ENCODE results near the gene PSMD9. TPM values are rescaled to one million over a fixed set of nuclear protein-coding genes. Genes with fewer than 3 reads are reported as not detected.

Gene PSMD9
- total and polyA plus RNA-seq, 10 donors: 29.6 to 62.6 (median 46.6) TPM

GRCh38 chr12:121953117-121953692, 64.6 kb downstream of the PSMD9 start:
- no peaks in the 10 kb centered on the region for H3K9me3 ChIP-seq
- TF ChIP-seq, protein P1, sequence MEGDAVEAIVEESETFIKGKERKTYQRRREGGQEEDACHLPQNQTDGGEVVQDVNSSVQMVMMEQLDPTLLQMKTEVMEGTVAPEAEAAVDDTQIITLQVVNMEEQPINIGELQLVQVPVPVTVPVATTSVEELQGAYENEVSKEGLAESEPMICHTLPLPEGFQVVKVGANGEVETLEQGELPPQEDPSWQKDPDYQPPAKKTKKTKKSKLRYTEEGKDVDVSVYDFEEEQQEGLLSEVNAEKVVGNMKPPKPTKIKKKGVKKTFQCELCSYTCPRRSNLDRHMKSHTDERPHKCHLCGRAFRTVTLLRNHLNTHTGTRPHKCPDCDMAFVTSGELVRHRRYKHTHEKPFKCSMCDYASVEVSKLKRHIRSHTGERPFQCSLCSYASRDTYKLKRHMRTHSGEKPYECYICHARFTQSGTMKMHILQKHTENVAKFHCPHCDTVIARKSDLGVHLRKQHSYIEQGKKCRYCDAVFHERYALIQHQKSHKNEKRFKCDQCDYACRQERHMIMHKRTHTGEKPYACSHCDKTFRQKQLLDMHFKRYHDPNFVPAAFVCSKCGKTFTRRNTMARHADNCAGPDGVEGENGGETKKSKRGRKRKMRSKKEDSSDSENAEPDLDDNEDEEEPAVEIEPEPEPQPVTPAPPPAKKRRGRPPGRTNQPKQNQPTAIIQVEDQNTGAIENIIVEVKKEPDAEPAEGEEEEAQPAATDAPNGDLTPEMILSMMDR (IDR thresholded peaks at IDR 0.05 in 8 of 11, conservative IDR thresholded peaks at IDR 0.05 in 3 of 11): no peak
- TF ChIP-seq POLR2AphosphoS5 (IDR thresholded peaks at IDR 0.05) (no peak), POLR2A (IDR thresholded peaks at IDR 0.05) (no peak)
- DNase-seq: no peak
- H3K27ac ChIP-seq: no peak overlapping the region
- H3K36me3 ChIP-seq: no peaks in the 10 kb centered on the region
- H3K4me3 ChIP-seq: no peak overlapping the region
- no peaks in the 10 kb centered on the region for H3K27me3 ChIP-seq (replicated peaks in 1 of 7)
- peaks cover 0 to 7% (median 2%) of the 10 kb centered on the region in 6 donors for H3K4me1 ChIP-seq
- WGBS, 5 donors: 90 to 95% (median 92%) methylated on average over 4 of the region's 4 CpGs
- intact Hi-C loops (cut with DNase I; ENCODE audit: low total_unique reads): no loop called here

GRCh38 chr12:121953695-121954094, 65.1 kb downstream of the PSMD9 start:
- no peak overlapping the region for H3K4me3 ChIP-seq
- no peak for TF ChIP-seq POLR2AphosphoS5 (IDR thresholded peaks at IDR 0.05)
- TF ChIP-seq POLR2A (IDR thresholded peaks at IDR 0.05): no peak
- TF ChIP-seq, protein P1 (IDR thresholded peaks at IDR 0.05 in 8 of 11, conservative IDR thresholded peaks at IDR 0.05 in 3 of 11): no peak
- H3K36me3 ChIP-seq: no peaks in the 10 kb centered on the region
- 87 to 92% (median 88%) methylated on average over 3 of the region's 3 CpGs for WGBS, 5 donors
- no peaks in the 10 kb centered on the region for H3K9me3 ChIP-seq
- H3K27ac ChIP-seq: no peak overlapping the region
- intact Hi-C loops (cut with DNase I; ENCODE audit: low total_unique reads): no loop called here
- no peak for DNase-seq
- no peaks in the 10 kb centered on the region for H3K27me3 ChIP-seq (replicated peaks in 1 of 7)
- peaks cover 0 to 7% (median 2%) of the 10 kb centered on the region in 6 donors for H3K4me1 ChIP-seq

GRCh38 chr12:121955258-121956237, 67.0 kb downstream of the PSMD9 start:
- no peaks in the 10 kb centered on the region for H3K27me3 ChIP-seq (replicated peaks in 1 of 7)
- TF ChIP-seq, protein P1 (IDR thresholded peaks at IDR 0.05 in 8 of 11, conservative IDR thresholded peaks at IDR 0.05 in 3 of 11): peak in 7 of 11 experiments; percentile 12 to 51 (median 36)
- TF ChIP-seq POLR2AphosphoS5 (IDR thresholded peaks at IDR 0.05): no peak
- no peak for TF ChIP-seq POLR2A (IDR thresholded peaks at IDR 0.05)
- H3K36me3 ChIP-seq: no peaks in the 10 kb centered on the region
- intact Hi-C loops (cut with DNase I; ENCODE audit: low total_unique reads): no loop called here
- WGBS, 5 donors: 75 to 86% (median 79%) methylated on average over 13 of the region's 13 CpGs
- H3K4me3 ChIP-seq: no peak overlapping the region
- H3K9me3 ChIP-seq: no peaks in the 10 kb centered on the region
- DNase-seq: no peak
- no peak overlapping the region for H3K27ac ChIP-seq
- H3K4me1 ChIP-seq: peaks cover 0 to 7% (median 2%) of the 10 kb centered on the region in 6 donors
